HG03354 (cell line): ENCODE data around the gene NPHP3.
"Not testable (repeated sequence)": the region's sequence is repeated elsewhere in the genome, so short reads cannot be mapped to it uniquely, and the experiment has no call there.

ENCODE experiments used
- ATAC-seq: cut with Tn5 transposase; IDR thresholded peaks from one replicate; pipeline ENCODE4 v1.9.1; 2021; ENCODE audit warnings: mild to moderate bottlenecking; ENCODE audit not compliant: unreplicated experiment, poor library complexity, severe bottlenecking

The NPHP3 gene

DNA sequence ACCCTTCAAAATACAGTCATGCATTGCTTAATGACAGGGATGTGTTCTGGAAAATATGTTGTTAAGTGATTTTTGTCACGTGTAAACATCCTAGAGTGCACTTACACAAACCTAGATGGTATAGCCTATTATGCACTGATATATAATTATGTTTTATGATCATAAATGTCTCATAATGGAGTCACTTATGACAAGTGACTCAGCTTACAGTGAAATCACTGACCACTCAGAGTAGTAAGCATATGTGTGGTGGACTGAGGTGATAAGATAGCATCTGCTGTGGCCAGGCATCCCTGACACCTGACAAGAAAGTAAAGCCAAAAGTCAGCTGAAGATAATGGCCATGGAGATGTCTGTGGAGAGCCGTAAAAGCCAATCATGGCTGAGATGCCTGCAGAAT is 68.0 kb downstream of the NPHP3 start:
- ATAC-seq: no peak

GRCh38 chr3:132652640-132653270 is 69.5 kb downstream of the NPHP3 start:
- ATAC-seq: no peak

DNA sequence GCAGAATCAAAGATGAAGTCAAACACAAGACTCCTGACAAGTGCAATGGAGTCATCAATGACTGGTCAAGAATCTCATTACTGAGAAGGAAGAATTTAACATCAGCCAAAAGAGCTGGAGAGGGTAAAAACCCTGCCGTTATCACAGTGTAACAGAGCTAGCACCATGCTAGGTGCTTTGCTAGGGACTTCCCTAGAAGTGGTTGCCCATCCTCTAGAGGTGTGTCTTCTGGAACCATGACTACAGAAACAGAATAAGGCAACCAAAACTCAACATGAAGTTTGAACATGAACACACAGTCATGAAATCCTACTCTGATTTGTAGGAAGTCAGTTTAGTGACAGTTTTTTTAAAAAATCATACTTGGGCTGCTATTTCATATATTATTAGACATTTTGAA is 72.1 kb downstream of the NPHP3 start:
- no peak for ATAC-seq

- ATAC-seq: no peak
Observed at GRCh38 chr3:132645058-132645457, 77.2 kb downstream of the NPHP3 start.

DNA sequence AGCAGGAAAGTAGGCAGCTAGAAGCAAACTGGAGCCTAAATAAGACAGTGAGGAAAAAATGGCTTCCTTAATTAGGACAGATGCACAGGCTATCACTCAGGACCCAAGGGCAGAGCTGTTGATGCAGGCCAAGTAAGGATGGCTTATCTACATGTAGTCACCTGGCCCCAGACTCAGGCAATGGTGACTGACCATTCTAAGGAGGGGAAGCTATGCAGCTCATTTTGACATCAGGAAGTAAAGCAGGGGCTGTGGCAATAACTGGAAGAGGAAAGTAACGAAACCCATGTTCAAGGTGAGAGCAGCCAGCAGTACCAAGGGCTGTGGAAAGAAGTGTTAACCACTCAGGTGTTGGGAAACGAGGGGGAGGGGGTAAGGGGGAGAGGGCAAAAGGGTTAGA is 78.8 kb downstream of the NPHP3 start:
- no peak for ATAC-seq

- no peak for ATAC-seq
Observed at GRCh38 chr3:132642539-132642847, 79.7 kb downstream of the NPHP3 start.

DNA sequence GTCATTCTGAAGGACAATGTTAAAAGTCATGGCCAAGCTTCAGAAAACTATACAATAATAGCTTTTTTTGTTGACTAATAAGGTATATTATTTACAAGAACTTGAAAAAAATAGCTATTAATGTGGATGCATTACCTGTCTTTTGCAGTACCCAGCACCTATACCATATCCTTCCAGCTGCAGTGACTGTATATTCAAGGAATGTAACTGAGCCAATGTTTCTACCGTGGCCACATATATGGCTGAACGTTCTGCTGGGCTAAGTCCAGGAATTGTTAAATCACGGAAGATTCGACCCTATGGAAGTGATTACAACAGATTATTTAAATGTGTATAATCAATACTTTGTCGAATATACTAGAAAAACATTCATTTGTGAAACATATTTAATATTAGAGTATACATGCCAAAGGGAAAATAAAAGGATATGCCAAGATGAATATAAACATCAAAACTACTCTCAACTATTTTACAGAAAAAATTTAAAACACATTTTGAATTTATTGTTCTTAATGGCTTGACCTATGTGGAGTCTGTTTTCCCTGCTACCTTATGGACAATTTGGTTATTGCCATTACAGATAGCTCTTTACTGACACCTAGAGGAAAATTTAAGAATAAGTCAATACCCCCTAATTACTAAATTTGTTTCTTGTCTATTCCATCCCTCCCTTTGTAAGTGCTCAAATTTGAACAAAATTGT is 80.2 kb downstream of the NPHP3 start:
- ATAC-seq: peak; percentile 67

DNA sequence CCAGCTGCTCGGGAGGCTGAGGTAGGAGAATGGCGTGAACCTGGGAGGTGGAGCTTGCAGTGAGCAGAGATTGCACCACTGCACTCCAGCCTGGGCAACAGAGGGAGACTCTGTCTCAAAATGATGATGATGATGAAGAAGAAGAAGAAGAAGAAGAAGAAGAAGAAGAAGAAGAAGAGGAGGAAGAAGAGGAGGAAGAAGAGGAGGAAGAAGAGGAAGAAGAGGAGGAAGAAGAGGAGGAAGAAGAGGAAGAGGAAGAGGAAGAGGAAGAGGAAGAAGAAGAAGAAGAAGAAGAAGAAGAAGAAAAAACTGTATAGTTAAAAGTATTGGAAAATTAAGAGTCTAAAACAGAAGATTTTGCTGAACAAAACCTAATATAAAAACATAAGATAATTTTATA is 80.8 kb downstream of the NPHP3 start:
- not testable (repeated sequence) for ATAC-seq

GRCh38 chr3:132638706-132639105 is 83.5 kb downstream of the NPHP3 start:
- no peak for ATAC-seq

DNA sequence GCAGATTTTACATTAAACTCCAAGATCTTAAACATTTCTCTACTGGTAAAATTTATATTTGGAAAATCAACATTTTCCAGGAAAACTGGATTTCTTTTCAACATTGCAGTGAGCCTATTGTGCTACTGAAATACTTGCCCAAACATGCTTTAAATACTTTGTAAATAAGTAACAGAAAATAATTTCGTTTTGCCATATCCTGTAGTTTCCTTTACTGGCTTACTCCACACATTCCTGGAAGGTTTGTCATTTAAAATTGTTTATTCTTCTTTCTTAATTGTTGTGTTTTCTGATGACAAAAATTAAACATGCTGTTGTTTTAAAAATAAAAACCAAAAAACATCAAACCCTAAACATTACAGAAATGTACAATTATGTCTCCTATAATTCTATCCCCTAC is 84.6 kb downstream of the NPHP3 start:
- no peak for ATAC-seq

DNA sequence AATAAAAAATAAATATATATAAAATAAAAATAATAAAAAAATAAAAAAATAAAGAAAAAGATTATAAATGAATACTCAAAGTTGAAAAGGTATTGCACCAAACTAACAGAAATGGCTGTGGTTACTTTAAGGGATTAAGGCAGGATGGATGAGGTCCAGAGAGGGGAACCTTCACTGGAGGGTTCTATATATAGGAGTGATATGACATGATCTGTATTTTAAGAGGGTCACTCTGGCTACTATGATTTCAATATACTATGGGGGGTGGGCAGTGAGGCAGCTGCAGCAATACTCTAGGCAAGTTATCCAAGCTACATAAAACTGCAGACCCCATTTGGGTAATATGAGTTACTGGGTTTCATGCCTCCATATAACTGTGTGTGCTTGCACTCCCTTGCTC is 87.2 kb downstream of the NPHP3 start:
- ATAC-seq: no peak
